HG02610 (cell line): ENCODE data around the gene CHPT1.

Experiments
- ATAC-seq: cut with Tn5 transposase; IDR thresholded peaks from one replicate; pipeline ENCODE4 v1.9.1; 2021; ENCODE audit warnings: mild to moderate bottlenecking, moderate library complexity; ENCODE audit not compliant: unreplicated experiment

The CHPT1 gene

DNA sequence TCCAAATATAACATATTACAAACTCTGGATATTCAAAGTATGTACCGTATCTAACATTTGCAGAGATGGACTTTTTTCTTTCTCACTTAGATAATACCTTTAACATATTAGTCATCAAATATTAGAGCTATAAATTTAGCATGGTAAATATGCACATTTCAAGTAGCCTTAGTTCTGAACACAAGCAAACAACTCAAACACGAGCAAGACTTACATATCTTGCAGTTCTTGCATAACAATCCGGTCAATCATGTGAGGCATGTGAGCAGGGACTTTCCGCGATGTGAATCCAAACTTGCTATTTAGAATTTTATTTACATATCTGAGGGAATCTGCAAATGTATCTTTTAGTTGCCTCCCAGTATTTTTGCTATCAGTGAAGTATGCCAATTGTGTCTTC, 63.9 kb downstream of the CHPT1 start:
- no peak for ATAC-seq

DNA sequence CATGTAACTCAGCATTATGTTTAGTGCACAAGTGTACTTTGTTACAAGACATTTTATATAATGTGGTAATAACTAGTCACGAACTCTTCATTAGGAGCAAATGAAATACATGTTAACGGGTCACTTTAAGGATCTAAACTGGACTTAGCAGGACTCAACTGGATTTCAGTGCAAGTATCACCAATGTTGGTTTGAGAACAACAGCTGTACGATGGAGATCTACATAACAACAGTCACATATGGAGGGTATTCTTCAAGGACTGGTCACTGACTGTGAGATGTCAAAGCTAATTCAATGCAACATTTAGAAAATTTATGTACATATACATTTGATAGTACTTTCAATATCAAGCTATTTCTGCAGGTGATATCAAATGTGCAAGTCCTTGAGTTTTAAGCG, 64.3 kb downstream of the CHPT1 start:
- no peak for ATAC-seq

DNA sequence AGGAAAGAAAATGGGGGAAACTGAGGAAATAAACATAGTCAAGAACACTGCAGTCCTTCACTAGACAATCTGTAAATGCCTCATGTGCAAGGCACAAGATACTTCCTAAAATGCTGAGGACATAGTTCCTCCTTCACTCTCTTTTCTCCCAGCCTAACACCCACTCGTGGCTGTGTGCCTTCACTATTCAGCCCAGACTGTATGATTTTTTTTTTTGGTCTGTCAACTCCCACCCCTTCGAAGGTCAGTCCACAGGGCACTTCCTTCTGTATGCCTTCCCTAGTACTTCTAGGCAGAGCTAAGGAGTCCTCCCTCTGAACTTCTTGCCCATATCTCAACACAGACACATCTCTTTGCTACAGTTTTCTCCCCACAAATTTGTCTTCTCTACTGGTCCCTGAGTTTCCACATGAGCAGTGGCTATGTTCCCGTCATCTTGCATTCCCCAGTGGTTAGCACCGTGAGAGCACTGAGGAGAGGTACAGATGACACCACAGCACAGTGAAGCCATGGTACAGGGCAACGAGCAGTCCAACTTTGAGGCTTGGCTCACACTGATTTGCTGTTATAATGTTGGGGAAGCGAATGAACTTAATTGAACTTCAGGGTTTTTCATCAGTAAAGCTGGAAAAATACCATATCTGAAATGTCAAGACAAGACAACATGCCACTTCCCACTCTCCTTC, 65.9 kb downstream of the CHPT1 start:
- no peak for ATAC-seq

DNA sequence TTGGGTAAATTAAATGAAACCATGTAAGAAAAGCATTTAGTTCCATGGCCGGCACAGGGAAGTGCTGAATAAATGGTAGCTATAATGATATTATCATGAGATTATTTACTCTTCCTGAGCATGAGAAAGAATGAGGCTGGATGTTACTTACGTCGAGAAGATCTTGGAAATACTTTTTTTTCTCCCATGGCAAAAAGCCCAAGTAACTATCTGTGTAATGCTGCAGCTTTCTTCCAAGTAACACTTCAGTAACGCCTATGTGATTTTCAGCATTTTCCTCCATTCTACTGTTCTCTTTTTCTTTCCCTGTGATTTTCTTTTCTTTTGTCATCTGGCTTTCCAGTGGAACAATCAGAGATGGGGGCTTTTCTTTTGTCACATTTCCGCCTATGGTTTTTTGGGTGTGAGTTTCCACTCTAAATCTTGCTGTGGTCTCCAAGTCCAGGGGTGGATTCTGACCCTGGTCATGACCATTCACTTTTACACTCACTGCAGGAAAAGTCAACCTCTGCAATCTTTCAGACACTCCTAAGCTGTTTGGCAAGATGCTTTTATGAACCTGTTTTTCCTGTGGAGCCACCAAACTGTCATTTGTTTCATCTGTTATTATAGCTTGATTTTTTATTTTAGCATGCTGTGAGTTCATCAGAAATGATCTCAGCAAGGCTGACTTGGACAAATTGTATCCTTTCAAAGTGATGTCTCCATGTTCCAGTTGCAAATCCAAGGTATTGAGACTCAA, 66.8 kb downstream of the CHPT1 start:
- no peak for ATAC-seq

DNA sequence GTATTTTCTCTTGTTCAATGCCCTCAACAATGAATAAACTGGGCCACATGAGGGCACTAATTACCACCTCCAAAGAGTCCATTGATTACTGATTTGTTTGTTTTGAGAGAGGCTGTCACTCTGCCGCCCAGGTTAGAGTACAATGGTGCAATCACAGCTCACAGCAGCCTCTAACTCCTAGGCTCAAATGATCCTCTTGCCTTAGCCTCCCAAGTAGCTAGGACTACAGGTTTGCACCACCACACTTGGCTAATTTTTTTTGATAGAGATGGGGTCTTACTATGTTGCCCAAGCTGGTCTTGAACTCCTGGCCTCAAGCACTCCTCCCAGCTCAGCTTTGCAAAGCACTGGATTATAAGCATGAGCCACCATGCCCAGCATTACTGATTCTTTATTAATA, 70.1 kb downstream of the CHPT1 start:
- ATAC-seq: no peak

DNA sequence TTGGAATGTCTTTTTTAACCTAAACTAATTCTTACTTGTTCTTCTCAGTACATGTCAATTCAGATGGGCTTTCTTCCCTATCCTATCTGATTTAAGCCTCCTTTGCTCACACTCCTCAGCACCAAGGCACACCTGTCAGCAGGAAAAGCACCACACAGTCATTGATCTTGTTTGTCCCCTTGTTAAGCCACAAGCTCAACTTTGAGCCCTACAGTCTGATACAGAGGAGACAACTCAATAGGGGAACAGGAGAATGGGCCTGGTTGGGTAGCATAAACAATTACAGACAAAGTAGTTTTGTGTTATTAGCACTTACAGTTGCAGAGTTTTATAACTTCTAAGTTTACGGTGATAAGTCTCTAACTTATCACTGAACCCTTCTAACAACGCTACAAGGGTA, 71.3 kb downstream of the CHPT1 start:
- no peak for ATAC-seq

DNA sequence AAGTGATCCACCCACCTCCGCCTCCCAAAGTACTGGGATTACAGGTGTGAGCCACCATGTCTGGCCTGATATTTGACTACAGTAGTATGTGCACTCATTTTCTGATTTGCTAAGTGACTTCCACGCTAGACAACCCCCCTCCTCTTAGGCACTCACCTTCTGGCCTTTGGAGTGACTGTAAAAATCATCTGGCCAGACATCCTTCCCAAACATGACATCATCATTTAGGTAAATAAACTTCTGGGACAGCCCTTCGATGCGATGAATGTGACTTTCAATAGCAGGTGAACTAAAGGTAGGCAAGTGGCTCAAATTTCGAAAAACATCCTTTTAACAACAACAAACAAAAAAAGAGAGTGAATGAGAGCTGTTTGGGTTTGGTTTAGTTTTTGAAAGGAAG, 72.4 kb downstream of the CHPT1 start:
- ATAC-seq: no peak

DNA sequence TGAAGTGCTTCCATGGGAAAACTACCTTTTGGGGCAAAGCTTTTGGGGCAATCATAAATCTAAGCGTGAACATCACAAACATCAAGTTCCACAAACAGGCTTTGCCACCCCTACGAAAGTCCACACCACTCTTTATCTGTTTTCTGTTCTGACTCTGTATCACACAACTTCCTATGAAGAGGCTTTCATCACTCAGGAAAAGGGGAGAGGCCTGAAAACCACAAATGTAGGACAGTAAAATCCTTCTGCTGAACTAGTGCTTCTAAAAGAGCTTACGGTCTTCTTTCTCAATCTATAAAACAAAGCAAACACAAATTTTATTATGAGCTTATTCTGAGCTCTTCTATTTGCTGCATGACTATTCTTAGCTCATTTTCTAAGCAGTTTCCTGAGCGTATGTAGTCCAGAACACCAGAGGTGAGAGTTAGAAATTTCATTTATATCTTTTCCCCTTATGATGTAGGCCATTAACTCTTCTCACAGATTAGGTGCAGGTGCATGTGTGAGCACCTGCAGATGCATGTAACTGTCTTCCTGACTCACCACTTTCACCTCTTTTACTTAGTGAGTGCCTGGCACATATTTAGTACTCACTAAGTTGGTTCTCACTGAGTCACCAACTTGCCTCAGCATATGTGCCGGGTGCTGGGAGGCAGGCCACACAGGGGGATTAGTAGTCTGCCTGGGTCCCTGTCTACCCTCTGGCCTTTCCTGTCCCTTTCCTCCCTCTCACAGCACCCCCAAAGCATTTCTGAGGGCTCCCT, 74.8 kb downstream of the CHPT1 start:
- ATAC-seq: no peak

DNA sequence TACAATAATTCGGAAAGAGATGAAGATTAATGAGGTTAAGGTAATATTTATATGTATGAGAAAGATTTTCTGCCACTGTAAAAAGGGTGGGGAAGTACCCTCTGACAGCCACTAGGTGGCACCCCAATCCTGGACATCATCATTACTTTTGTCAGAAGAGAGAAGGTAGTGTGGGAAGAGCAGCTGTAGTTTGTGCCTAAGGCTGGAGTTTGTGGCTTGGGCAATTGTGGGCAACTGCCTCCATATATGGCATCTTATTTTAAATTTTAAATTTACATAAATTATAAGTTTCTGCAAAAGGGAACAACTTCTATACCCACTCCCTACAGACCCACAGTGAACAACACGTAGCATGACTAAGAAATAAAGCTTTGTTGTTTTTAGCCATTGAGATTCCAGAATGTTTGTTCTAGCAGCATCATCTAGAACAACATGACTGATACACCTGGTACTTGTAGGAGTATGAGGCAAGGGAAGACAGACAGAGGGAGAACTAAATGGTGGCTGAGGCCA, 76.3 kb downstream of the CHPT1 start:
- ATAC-seq: peak; percentile 73

DNA sequence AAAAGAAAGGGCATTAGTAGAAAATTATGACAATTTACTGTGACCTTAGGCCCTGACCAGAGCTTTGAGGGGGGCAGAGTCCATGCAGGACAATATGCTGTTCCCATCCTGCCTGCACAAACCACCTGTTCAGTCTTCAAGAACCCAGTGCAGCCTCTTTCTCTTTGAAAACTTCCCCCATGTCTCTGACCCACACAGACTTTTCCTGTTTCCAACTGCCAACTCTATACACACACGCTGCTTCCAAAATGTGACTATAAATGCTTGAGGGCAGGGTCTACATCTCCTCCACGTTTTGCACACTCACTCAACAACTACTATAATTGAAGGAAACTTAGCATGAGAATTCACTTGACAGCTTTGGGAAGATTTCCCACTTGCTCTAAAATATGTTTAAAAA, 78.4 kb downstream of the CHPT1 start:
- ATAC-seq: no peak

DNA sequence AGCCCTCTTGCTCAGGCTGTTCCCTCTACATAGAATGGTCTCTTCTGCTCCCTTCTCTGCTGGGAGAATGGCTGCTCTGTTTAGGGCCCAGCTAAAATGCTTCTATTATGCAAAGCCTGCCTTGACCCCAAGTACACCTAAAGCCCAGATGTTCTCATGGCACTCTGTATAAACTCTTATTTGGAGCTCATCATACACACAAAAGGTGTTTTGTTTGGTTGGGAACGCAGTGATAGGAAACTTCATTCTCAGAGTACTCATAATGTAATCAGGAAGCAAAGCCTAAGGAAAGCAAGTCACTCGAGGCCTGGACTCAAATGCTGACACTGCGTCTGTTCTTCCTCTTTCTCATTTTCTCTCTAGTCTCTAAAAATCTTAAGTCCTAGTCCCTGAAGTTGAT, 80.0 kb downstream of the CHPT1 start:
- ATAC-seq: no peak

DNA sequence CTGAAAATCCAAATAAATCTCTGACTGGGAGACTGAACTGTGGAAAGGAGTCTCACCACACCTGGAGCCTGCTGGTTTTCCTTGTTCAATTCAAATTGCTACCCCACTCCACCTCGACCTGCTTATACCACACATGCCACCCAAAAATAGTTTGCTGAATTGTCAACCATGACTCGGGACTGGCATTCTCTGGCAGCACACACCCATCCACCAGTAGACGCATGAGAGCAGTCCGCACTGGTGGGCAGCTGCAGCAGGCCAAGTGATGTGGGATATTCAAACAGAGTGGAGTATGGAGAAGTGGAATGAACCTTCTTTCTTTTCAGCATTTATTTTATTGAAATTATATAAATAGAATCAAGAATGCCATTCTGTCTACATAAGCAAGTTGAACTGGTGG, 80.5 kb downstream of the CHPT1 start:
- ATAC-seq: no peak
